HCT116 (cell line): ENCODE results near the gene OCA2. TPM values are rescaled to one million over a fixed set of nuclear protein-coding genes. Genes with fewer than 3 reads are reported as not detected.

ENCODE experiments used
- ATAC-seq: fragments of 200-7000 bp; cut with Tn5 transposase; 2 replicates; pipeline ENCODE4 v1.9.1; 2020; ENCODE audit warnings: mild to moderate bottlenecking, moderate library complexity
- BruUV-seq: library from RNA; stranded (reverse); fragments of 400-500 nt; replicated peaks from 2 replicates; lab custom pipeline; 2021; lab: Mats Ljungman, UMichigan
- CTCF ChIA-PET: fragments of 300-600 bp; sonication (Branson Sonifier 250); formaldehyde crosslinking; loops from one replicate; lab custom pipeline; 2021; ENCODE audit warnings: antibody characterized with exemption; lab: Charles Lee
- POLR2A ChIA-PET: fragments of 300-600, 350-600 bp; sonication (Branson Sonifier 250); formaldehyde crosslinking; loops from one replicate; lab custom pipeline; 2021; ENCODE audit warnings: antibody characterized with exemption; lab: Charles Lee
- RAD21 ChIA-PET, 2 experiments: fragments of 300-600 bp; sonication (Branson Sonifier 250); formaldehyde crosslinking; loops; one replicate each; lab custom pipeline; 2023; ENCODE audit warnings: low total read pairs in 2 of 2; ENCODE audit not compliant: uncharacterized antibody in 2 of 2, unreplicated experiment in 2 of 2, low non-redundant PET in 1 of 2; lab: Charles Lee
- DNase-seq: peaks from one replicate; pipeline ENCODE4 v3.0.0-alpha.2; 2010; ENCODE audit warnings: low read depth, low spot score
- H2AFZ ChIP-seq: fragments of 200-600 bp; shearing (Covaris generic), sonication (generic); 2 replicates; pipeline ENCODE4 v1.6.1; 2017; ENCODE audit warnings: low read depth, mixed run types, mixed read lengths, antibody characterized with exemption, low read length; ENCODE audit not compliant: poor library complexity, severe bottlenecking
- H3K27ac ChIP-seq: 2 replicates; pipeline ENCODE4 v1.5.1; 2012; ENCODE audit warnings: low read depth, low read length
- H3K27me3 ChIP-seq: fragments of 200-600 bp; sonication (generic); 2 replicates; pipeline ENCODE4 v1.6.1; 2016; ENCODE audit warnings: mixed run types, low read length, mixed read lengths; ENCODE audit not compliant: insufficient read depth
- H3K36me3 ChIP-seq, 2 experiments: fragments of 200-500 bp in 1 of 2; fragments of 200-600 bp in 1 of 2; sonication (Bioruptor generic) in 1 of 2; sonication (generic) in 1 of 2; 2 replicates each; pipeline versions ENCODE4 v1.5.1 to v1.6.1; 2014 to 2016; ENCODE audit warnings: low read length in 2 of 2, inconsistent platforms in 1 of 2, mixed read lengths in 1 of 2, mixed run types in 1 of 2; ENCODE audit not compliant: insufficient read depth in 2 of 2, control insufficient read depth in 1 of 2
- H3K4me1 ChIP-seq, 2 experiments: fragments of 200-600 bp in 1 of 2; sonication (generic) in 1 of 2; 2 replicates each; pipeline versions ENCODE4 v1.5.1 to v1.6.1; 2012 to 2017; ENCODE audit warnings: low read length in 2 of 2, inconsistent platforms in 1 of 2, mild to moderate bottlenecking in 1 of 2, mixed read lengths in 1 of 2, mixed run types in 1 of 2, moderate library complexity in 1 of 2; ENCODE audit not compliant: insufficient read depth in 2 of 2, control insufficient read depth in 1 of 2
- H3K4me2 ChIP-seq: fragments of 200-600 bp; sonication (generic); 2 replicates; pipeline ENCODE4 v1.6.1; 2017; ENCODE audit warnings: mixed run types, low read length, mixed read lengths
- H3K4me3 ChIP-seq, 2 experiments: fragments of 200-600 bp in 1 of 2; sonication (generic) in 1 of 2; replicated peaks in 1 of 2; 2 replicates each; pipeline ENCODE4 v1.5.1; 2011 to 2016; ENCODE audit warnings: low read length in 2 of 2, control low read depth in 1 of 2, low read depth in 1 of 2, mild to moderate bottlenecking in 1 of 2, mixed read lengths in 1 of 2, mixed run types in 1 of 2
- H3K79me2 ChIP-seq: fragments of 200-600 bp; sonication (generic); 2 replicates; pipeline ENCODE4 v1.6.1; 2017; ENCODE audit warnings: mild to moderate bottlenecking, mixed run types, low read length, moderate library complexity, mixed read lengths; ENCODE audit not compliant: insufficient read depth
- H3K9ac ChIP-seq: fragments of 200-600 bp; sonication (generic); 2 replicates; pipeline ENCODE4 v1.6.1; 2016; ENCODE audit warnings: low read length, mixed read lengths
- H3K9me2 ChIP-seq: fragments of 200-600 bp; sonication (generic), shearing (Covaris generic); 2 replicates; pipeline ENCODE4 v1.6.1; 2017; ENCODE audit warnings: mixed run types, mild to moderate bottlenecking, moderate library complexity; ENCODE audit not compliant: insufficient read depth
- H3K9me3 ChIP-seq, 2 experiments: fragments of 200-500 bp in 1 of 2; fragments of 200-600 bp in 1 of 2; sonication (Bioruptor generic) in 1 of 2; sonication (generic) in 1 of 2; 2 replicates each; pipeline ENCODE4 v1.6.1; 2014 to 2017; ENCODE audit warnings: low read length in 2 of 2, mixed read lengths in 2 of 2, inconsistent platforms in 1 of 2, low read depth in 1 of 2, mild to moderate bottlenecking in 1 of 2, mixed run types in 1 of 2, moderate library complexity in 1 of 2; ENCODE audit not compliant: control insufficient read depth in 1 of 2, insufficient read depth in 1 of 2
- H4K20me1 ChIP-seq: fragments of 200-600 bp; sonication (generic), shearing (Covaris generic); 2 replicates; pipeline ENCODE4 v1.6.1; 2017; ENCODE audit warnings: mixed run types, mild to moderate bottlenecking, moderate library complexity; ENCODE audit not compliant: insufficient read depth
- CTCF ChIP-seq, 3 experiments: fragments of 200-600 bp in 1 of 3; sonication (generic) in 1 of 3; IDR thresholded peaks in 2 of 3; conservative IDR thresholded peaks in 1 of 3; 2 replicates each; pipeline ENCODE4 v1.5.1; 2012 to 2017; ENCODE audit warnings: low read depth in 2 of 3, low read length in 2 of 3, antibody characterized with exemption in 1 of 3, borderline replicate concordance in 1 of 3, control low read depth in 1 of 3, mild to moderate bottlenecking in 1 of 3, mixed read lengths in 1 of 3, mixed run types in 1 of 3, moderate library complexity in 1 of 3; ENCODE audit not compliant: insufficient read depth in 1 of 3
- ELF1 ChIP-seq: IDR thresholded peaks from 2 replicates; pipeline ENCODE4 v1.6.1; 2012; ENCODE audit warnings: low read depth, borderline replicate concordance
- JUND ChIP-seq: IDR thresholded peaks from 2 replicates; pipeline ENCODE4 v1.6.1; 2012
- MAX ChIP-seq: IDR thresholded peaks from 2 replicates; pipeline ENCODE4 v1.6.1; 2012
- SP1 ChIP-seq: IDR thresholded peaks from 2 replicates; pipeline ENCODE4 v1.6.1; 2012; ENCODE audit warnings: low read depth
- TCF7L2 ChIP-seq: IDR thresholded peaks from 2 replicates; pipeline ENCODE4 v1.7.0; 2011; ENCODE audit warnings: borderline replicate concordance, inconsistent platforms; ENCODE audit not compliant: insufficient read depth, insufficient read length; ENCODE audit errors: extremely low read depth
- ZBTB33 ChIP-seq: IDR thresholded peaks from 2 replicates; pipeline ENCODE4 v1.6.1; 2011; ENCODE audit warnings: mild to moderate bottlenecking, low read length, moderate library complexity; ENCODE audit not compliant: insufficient replicate concordance; ENCODE audit errors: extremely low read depth
- ZFX ChIP-seq: fragments of 450-650 bp; IDR thresholded peaks from 2 replicates; pipeline ENCODE4 v1.6.1; 2017
- intact Hi-C: fragments of 100-400 bp; cut with micrococcal nuclease; formaldehyde crosslinking; loops from 2 replicates; pipeline ENCODE4 v1.10.0; 2022
- total RNA-seq: library from RNA; stranded (reverse); gene quantifications from one replicate; pipeline ENCODE4 v1.2.1, GENCODE V29; 2021; ENCODE audit not compliant: unreplicated experiment

The OCA2 gene
- total RNA-seq, 1 experiment from 2014 or later = not detected

GRCh38 chr15:27872355-27872754 lies 226.8 kb downstream of the OCA2 start:
- Histone ChIP-seq H3K79me2 (no peaks in the 10 kb centered on the region), H3K9me3 (peaks cover 16 to 29% of the 10 kb centered on the region in 2 experiments; a peak in 2 of 4 replicates), H4K20me1 (no peaks in the 10 kb centered on the region), H3K4me1 (no peaks in the 10 kb centered on the region), H3K4me2 (no peak overlapping the region), H3K27ac (no peak overlapping the region), H3K9ac (no peak overlapping the region), H3K27me3 (no peaks in the 10 kb centered on the region), H3K4me3 (no peak overlapping the region), H2AFZ (no peak overlapping the region), H3K36me3 (no peaks in the 10 kb centered on the region), H3K9me2 (no peaks in the 10 kb centered on the region)
- RAD21 ChIA-PET = no interaction called here
- CTCF ChIA-PET = no interaction called here
- DNase-seq (no peak), ATAC-seq (no peak)
- BruUV-seq = no TSS peak
- TF ChIP-seq ZBTB33 = no peak
- TF ChIP-seq MAX = no peak
- no peak for TF ChIP-seq ELF1
- TF ChIP-seq ZFX = no peak
- no peak for TF ChIP-seq TCF7L2
- no peak for TF ChIP-seq CTCF (IDR thresholded peaks at IDR 0.05 in 2 of 3, conservative IDR thresholded peaks at IDR 0.05 in 1 of 3; ENCODE audit: borderline replicate concordance in 1 of 3, insufficient read depth in 1 of 3, low read depth in 2 of 3, low read length in 2 of 3)
- no peak for TF ChIP-seq SP1
- TF ChIP-seq JUND = no peak
- POLR2A ChIA-PET = no interaction called here
- intact Hi-C loops = no loop called here
